ENCODE results near the gene LRP6. TPM values are rescaled to one million over a fixed set of nuclear protein-coding genes. Genes with fewer than 3 reads are reported as not detected.

The LRP6 gene
- total and polyA plus RNA-seq, 4 donors = 14.7 to 76.8 (median 23.2) TPM

GRCh38 chr12:12171991-12172511, 94.8 kb downstream of the LRP6 start:
- H3K4me3 ChIP-seq (ENCODE audit: low read depth in 1 of 3, low read length in 3 of 3) = no peak overlapping the region
- DNase-seq (ENCODE audit: low spot score) = no peak
- TF ChIP-seq RAD21 (IDR thresholded peaks at IDR 0.05) (no peak), HNF4G (IDR thresholded peaks at IDR 0.05) (no peak), FOXA1 (IDR thresholded peaks at IDR 0.05) (no peak), RXRA (IDR thresholded peaks at IDR 0.05) (no peak), MAX (IDR thresholded peaks at IDR 0.05) (no peak), FOXA2 (IDR thresholded peaks at IDR 0.05) (no peak), HNF4A (conservative IDR thresholded peaks at IDR 0.05) (no peak), SP1 (IDR thresholded peaks at IDR 0.05) (no peak), TAF1 (conservative IDR thresholded peaks at IDR 0.05) (no peak)
- no peaks in the 10 kb centered on the region for H3K36me3 ChIP-seq (ENCODE audit: control insufficient read depth in 4 of 4, insufficient read depth in 3 of 4, low read depth in 1 of 4, low read length in 3 of 4)
- 76% methylated on average over 1 of the region's 1 CpG for WGBS
- H3K9ac ChIP-seq (ENCODE audit: low read depth in 1 of 2, low read length in 2 of 2) = no peak overlapping the region
- peaks cover 3 to 7% (median 5%) of the 10 kb centered on the region in 4 donors for H3K4me1 ChIP-seq (ENCODE audit: control insufficient read depth in 4 of 4, insufficient read depth in 4 of 4, low read length in 3 of 4)
- no peaks in the 10 kb centered on the region for H3K9me3 ChIP-seq (ENCODE audit: control insufficient read depth in 4 of 4, low read length in 3 of 4)
- no peak overlapping the region for H3K27ac ChIP-seq (ENCODE audit: low read depth in 1 of 2, low read length in 2 of 2)
- H3K27me3 ChIP-seq (ENCODE audit: control insufficient read depth in 4 of 4, insufficient read depth in 4 of 4, low read length in 3 of 4) = no peaks in the 10 kb centered on the region

GRCh38 chr12:12167847-12168246, 99.0 kb downstream of the LRP6 start:
- no peaks in the 10 kb centered on the region for H3K9me3 ChIP-seq (ENCODE audit: control insufficient read depth in 4 of 4, low read length in 3 of 4)
- H3K27ac ChIP-seq (ENCODE audit: low read depth in 1 of 2, low read length in 2 of 2) = no peak overlapping the region
- DNase-seq (ENCODE audit: low spot score) = no peak
- TF ChIP-seq NR2F2 (IDR thresholded peaks at IDR 0.05) (no peak), ZBTB33 (IDR thresholded peaks at IDR 0.05) (no peak), RAD21 (IDR thresholded peaks at IDR 0.05) (no peak), RXRA (IDR thresholded peaks at IDR 0.05) (no peak)
- H3K36me3 ChIP-seq (ENCODE audit: control insufficient read depth in 4 of 4, insufficient read depth in 3 of 4, low read depth in 1 of 4, low read length in 3 of 4) = peaks cover 0 to 8% (median 5%) of the 10 kb centered on the region in 4 donors
- H3K9ac ChIP-seq (ENCODE audit: low read depth in 1 of 2, low read length in 2 of 2) = no peak overlapping the region
- WGBS = 38% methylated on average over 1 of the region's 1 CpG
- H3K27me3 ChIP-seq (ENCODE audit: control insufficient read depth in 4 of 4, insufficient read depth in 4 of 4, low read length in 3 of 4) = no peaks in the 10 kb centered on the region
- H3K4me1 ChIP-seq (ENCODE audit: control insufficient read depth in 4 of 4, insufficient read depth in 4 of 4, low read length in 3 of 4) = peaks cover 3 to 7% (median 4%) of the 10 kb centered on the region in 4 donors
- no peak overlapping the region for H3K4me3 ChIP-seq (ENCODE audit: low read depth in 1 of 3, low read length in 3 of 3)

- H3K4me3 ChIP-seq (ENCODE audit: low read depth in 1 of 3, low read length in 3 of 3) = no peak overlapping the region
- H3K36me3 ChIP-seq (ENCODE audit: control insufficient read depth in 4 of 4, insufficient read depth in 3 of 4, low read depth in 1 of 4, low read length in 3 of 4) = peaks cover 0 to 14% (median 7%) of the 10 kb centered on the region in 4 donors
- peaks cover 3 to 7% (median 4%) of the 10 kb centered on the region in 4 donors for H3K4me1 ChIP-seq (ENCODE audit: control insufficient read depth in 4 of 4, insufficient read depth in 4 of 4, low read length in 3 of 4)
- TF ChIP-seq HNF4A (conservative IDR thresholded peaks at IDR 0.05) = no peak
- H3K27me3 ChIP-seq (ENCODE audit: control insufficient read depth in 4 of 4, insufficient read depth in 4 of 4, low read length in 3 of 4) = no peaks in the 10 kb centered on the region
- no peak overlapping the region for H3K9ac ChIP-seq (ENCODE audit: low read depth in 1 of 2, low read length in 2 of 2)
- no peaks in the 10 kb centered on the region for H3K9me3 ChIP-seq (ENCODE audit: control insufficient read depth in 4 of 4, low read length in 3 of 4)
- no peak for DNase-seq (ENCODE audit: low spot score)
- H3K27ac ChIP-seq (ENCODE audit: low read depth in 1 of 2, low read length in 2 of 2) = no peak overlapping the region
These were observed 100.1 kb downstream of the LRP6 start for GRCh38 chr12:12166751-12167150.

GRCh38 chr12:12159988-12160387, 106.9 kb downstream of the LRP6 start:
- TF ChIP-seq TAF1 (conservative IDR thresholded peaks at IDR 0.05) (no peak), HNF4A (conservative IDR thresholded peaks at IDR 0.05) (no peak), HNF4G (IDR thresholded peaks at IDR 0.05) (no peak), FOXA2 (IDR thresholded peaks at IDR 0.05) (no peak), FOXA1 (IDR thresholded peaks at IDR 0.05) (no peak), YY1 (IDR thresholded peaks at IDR 0.05) (no peak), CTCF (IDR thresholded peaks at IDR 0.05; ENCODE audit: low read depth, low read length, missing input control) (no peak)
- H3K27me3 ChIP-seq (ENCODE audit: control insufficient read depth in 4 of 4, insufficient read depth in 4 of 4, low read length in 3 of 4) = no peaks in the 10 kb centered on the region
- no peak overlapping the region for H3K9ac ChIP-seq (ENCODE audit: low read depth in 1 of 2, low read length in 2 of 2)
- H3K27ac ChIP-seq (ENCODE audit: low read depth in 1 of 2, low read length in 2 of 2) = no peak overlapping the region
- no peaks in the 10 kb centered on the region for H3K9me3 ChIP-seq (ENCODE audit: control insufficient read depth in 4 of 4, low read length in 3 of 4)
- peaks cover 1 to 40% (median 19%) of the 10 kb centered on the region in 4 donors for H3K36me3 ChIP-seq (ENCODE audit: control insufficient read depth in 4 of 4, insufficient read depth in 3 of 4, low read depth in 1 of 4, low read length in 3 of 4)
- H3K4me1 ChIP-seq (ENCODE audit: control insufficient read depth in 4 of 4, insufficient read depth in 4 of 4, low read length in 3 of 4) = peaks cover 0 to 3% (median 0%) of the 10 kb centered on the region in 4 donors
- no peak for DNase-seq (ENCODE audit: low spot score)
- WGBS = 73% methylated on average over 1 of the region's 1 CpG
- no peak overlapping the region for H3K4me3 ChIP-seq (ENCODE audit: low read depth in 1 of 3, low read length in 3 of 3)
